ENCODE measurements around the gene LACTB. TPM values are rescaled to one million over a fixed set of nuclear protein-coding genes. Genes with fewer than 3 reads are reported as not detected.

LACTB gene
- total and polyA plus RNA-seq, 10 of the 15 experiments (the other 5 are each of a cell fraction or from before 2014, with no cell fraction given): 5.0 to 35.3 (median 16.6) TPM

DNA sequence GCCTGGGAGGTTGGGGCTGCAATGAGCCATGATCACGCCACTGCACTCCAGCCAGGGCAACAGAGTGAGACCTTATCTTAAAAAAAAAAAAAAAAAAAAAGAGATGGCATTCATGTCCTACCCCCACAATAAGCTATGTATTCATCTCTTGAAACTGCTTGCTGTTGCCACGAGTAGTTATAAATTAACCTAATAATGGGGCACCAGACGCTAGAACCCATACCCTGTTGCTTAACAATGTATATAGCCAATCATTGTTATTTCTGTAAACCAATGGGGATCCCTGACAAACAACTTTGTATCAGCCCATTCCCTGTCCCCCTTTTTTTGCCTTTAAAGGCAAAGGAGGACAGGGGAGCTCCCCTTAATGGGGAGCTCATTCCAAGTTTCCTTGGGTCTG is 2.8 kb upstream of the LACTB start (continued):
- TF ChIP-seq, protein P1, sequence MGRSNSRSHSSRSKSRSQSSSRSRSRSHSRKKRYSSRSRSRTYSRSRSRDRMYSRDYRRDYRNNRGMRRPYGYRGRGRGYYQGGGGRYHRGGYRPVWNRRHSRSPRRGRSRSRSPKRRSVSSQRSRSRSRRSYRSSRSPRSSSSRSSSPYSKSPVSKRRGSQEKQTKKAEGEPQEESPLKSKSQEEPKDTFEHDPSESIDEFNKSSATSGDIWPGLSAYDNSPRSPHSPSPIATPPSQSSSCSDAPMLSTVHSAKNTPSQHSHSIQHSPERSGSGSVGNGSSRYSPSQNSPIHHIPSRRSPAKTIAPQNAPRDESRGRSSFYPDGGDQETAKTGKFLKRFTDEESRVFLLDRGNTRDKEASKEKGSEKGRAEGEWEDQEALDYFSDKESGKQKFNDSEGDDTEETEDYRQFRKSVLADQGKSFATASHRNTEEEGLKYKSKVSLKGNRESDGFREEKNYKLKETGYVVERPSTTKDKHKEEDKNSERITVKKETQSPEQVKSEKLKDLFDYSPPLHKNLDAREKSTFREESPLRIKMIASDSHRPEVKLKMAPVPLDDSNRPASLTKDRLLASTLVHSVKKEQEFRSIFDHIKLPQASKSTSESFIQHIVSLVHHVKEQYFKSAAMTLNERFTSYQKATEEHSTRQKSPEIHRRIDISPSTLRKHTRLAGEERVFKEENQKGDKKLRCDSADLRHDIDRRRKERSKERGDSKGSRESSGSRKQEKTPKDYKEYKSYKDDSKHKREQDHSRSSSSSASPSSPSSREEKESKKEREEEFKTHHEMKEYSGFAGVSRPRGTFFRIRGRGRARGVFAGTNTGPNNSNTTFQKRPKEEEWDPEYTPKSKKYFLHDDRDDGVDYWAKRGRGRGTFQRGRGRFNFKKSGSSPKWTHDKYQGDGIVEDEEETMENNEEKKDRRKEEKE (IDR thresholded peaks at IDR 0.05): no peak
- no peak for TF ChIP-seq BMI1 (IDR thresholded peaks at IDR 0.05; ENCODE audit: borderline replicate concordance)
- TF ChIP-seq ZZZ3 (IDR thresholded peaks at IDR 0.05; ENCODE audit: control insufficient read depth, insufficient read length, low read depth): no peak
- TF ChIP-seq, protein P2, sequence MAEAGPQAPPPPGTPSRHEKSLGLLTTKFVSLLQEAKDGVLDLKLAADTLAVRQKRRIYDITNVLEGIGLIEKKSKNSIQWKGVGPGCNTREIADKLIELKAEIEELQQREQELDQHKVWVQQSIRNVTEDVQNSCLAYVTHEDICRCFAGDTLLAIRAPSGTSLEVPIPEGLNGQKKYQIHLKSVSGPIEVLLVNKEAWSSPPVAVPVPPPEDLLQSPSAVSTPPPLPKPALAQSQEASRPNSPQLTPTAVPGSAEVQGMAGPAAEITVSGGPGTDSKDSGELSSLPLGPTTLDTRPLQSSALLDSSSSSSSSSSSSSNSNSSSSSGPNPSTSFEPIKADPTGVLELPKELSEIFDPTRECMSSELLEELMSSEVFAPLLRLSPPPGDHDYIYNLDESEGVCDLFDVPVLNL (IDR thresholded peaks at IDR 0.05; ENCODE audit: low read depth, low read length): no peak
- TF ChIP-seq NFIC (IDR thresholded peaks at IDR 0.05; ENCODE audit: low read depth, low read length): no peak
- no peak for TF ChIP-seq EZH2 (IDR thresholded peaks at IDR 0.05; ENCODE audit: borderline replicate concordance, control insufficient read depth, low read depth, low read length)

DNA sequence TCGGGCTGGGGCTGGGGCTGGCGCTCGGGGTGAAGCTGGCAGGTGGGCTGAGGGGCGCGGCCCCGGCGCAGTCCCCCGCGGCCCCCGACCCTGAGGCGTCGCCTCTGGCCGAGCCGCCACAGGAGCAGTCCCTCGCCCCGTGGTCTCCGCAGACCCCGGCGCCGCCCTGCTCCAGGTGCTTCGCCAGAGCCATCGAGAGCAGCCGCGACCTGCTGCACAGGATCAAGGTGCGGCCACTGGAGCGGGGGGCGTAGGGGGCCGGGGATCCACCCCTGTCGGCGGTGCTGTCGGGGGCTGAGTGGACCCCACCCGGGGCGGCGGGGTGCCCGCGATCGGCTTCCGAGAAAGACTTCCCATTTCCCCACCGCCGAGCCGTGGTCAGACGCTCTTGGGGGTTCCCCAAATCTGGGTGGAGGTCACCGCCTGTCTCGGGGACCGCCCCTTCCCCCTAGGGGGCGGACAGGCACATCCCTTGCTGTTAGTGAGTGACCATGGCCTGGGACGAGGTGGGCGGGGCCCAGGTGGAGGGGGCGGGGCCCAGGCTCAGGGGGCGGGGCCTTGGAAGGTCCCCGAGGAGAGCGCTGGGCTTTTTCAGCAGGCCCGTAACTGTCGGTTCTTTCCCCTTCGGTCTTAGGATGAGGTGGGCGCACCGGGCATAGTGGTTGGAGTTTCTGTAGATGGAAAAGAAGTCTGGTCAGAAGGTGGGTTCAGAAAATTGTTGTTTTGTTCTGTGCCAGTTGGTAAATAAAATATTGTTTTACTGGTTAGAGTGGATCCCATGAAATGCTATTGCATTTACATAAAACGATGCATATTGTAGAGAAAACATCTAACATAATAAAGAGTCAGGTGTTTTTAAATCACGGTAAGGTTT is 578 bp downstream of the LACTB start:
- Histone ChIP-seq H4K20me1 (ENCODE audit: control insufficient read depth, insufficient read depth) (no peaks in the 10 kb centered on the region), H3K36me3 (ENCODE audit: control insufficient read depth in 2 of 2, insufficient read depth in 2 of 2, low read length in 1 of 2) (no peaks in the 10 kb centered on the region; a peak in 2 of 4 replicates), H3K27me3 (replicated peaks in 1 of 2; ENCODE audit: control insufficient read depth in 2 of 2, insufficient read depth in 2 of 2, low read length in 1 of 2) (no peaks in the 10 kb centered on the region), H3K27ac (ENCODE audit: control insufficient read depth, insufficient read depth) (peak overlapping the region; percentile 50; the same call in 1 of the 2 replicates), H3K4me2 (ENCODE audit: control insufficient read depth, insufficient read depth) (peak overlapping the region; percentile 86), H3K4me1 (ENCODE audit: control insufficient read depth, insufficient read depth, low read length) (no peaks in the 10 kb centered on the region), H2AFZ (ENCODE audit: control insufficient read depth, low read depth, low read length) (peak overlapping the region; percentile 87), H3K4me3 (peak overlapping the region; percentile 85), H3K79me2 (ENCODE audit: control insufficient read depth, insufficient read depth, low read length) (peaks cover 6% of the 10 kb centered on the region), H3K9ac (ENCODE audit: control insufficient read depth, insufficient read depth, low read length) (peak overlapping the region; percentile 56), H3K9me3 (replicated peaks; ENCODE audit: control insufficient read depth, insufficient read depth, low read length) (peaks cover 15% of the 10 kb centered on the region)
- RAD21 ChIA-PET (ENCODE audit: unreplicated experiment): no interaction called here
- SMC1A ChIA-PET (ENCODE audit: uncharacterized antibody, unreplicated experiment): no interaction called here
- no TSS peak for BruUV-seq (replicated peaks)
- CTCF ChIA-PET: no interaction called here
- peak; percentile 97 for ATAC-seq
- 1% methylated on average over 46 of the region's 59 CpGs for WGBS (ENCODE audit: insufficient coverage, insufficient replicate concordance, low lambda C conversion rate, missing lambda C conversion rate)
- DNase-seq (ENCODE audit: low read depth, low spot score): peak; percentile 44
- intact Hi-C loops (cut with micrococcal nuclease; ENCODE audit: unreplicated experiment) (loop anchor here (5.0 kb wide), 1 partner anchor 35 kb away; the partner anchor contains the start of gene RPS27L), in situ Hi-C loops (cut with MboI) (no loop called here)
- POLR2A ChIA-PET: no interaction called here
- peak; percentile 38 for FAIRE-seq
- TF ChIP-seq ZNF217 (IDR thresholded peaks at IDR 0.05) (peak; percentile 29; the same call in 1 of the 2 replicates), SP1 (IDR thresholded peaks at IDR 0.05; ENCODE audit: low read depth, low read length) (peak; percentile 38), BACH1 (IDR thresholded peaks at IDR 0.05; ENCODE audit: borderline replicate concordance) (peak; percentile 59; the same call in 1 of the 2 replicates), ZNF274 (IDR thresholded peaks at IDR 0.05; ENCODE audit: insufficient read depth, insufficient read length) (no peak), FOXM1 (IDR thresholded peaks at IDR 0.05; ENCODE audit: low read depth, low read length) (no peak), IKZF2 (IDR thresholded peaks at IDR 0.05) (peak in 1 of 2 experiments; percentile 24; a peak in 1 of 4 replicates), BCL11A (IDR thresholded peaks at IDR 0.05; ENCODE audit: low read depth, low read length) (0 out of 2 replicates have a peak, but pooled peaks have one; percentile 26), CREB1 (IDR thresholded peaks at IDR 0.05; ENCODE audit: low read depth) (0 out of 2 replicates have a peak, but pooled peaks have one; percentile 27), POLR2A (IDR thresholded peaks at IDR 0.05; ENCODE audit: low read depth, low read length) (no peak), SMARCA5 (IDR thresholded peaks at IDR 0.05) (peak; percentile 34; the same call in 1 of the 2 replicates), SREBF2 (IDR thresholded peaks at IDR 0.05; ENCODE audit: low read length) (no peak), NR2F1 (conservative IDR thresholded peaks at IDR 0.05) (peak; percentile 73; the same call in 1 of the 2 replicates)
- TF ChIP-seq, protein P3, sequence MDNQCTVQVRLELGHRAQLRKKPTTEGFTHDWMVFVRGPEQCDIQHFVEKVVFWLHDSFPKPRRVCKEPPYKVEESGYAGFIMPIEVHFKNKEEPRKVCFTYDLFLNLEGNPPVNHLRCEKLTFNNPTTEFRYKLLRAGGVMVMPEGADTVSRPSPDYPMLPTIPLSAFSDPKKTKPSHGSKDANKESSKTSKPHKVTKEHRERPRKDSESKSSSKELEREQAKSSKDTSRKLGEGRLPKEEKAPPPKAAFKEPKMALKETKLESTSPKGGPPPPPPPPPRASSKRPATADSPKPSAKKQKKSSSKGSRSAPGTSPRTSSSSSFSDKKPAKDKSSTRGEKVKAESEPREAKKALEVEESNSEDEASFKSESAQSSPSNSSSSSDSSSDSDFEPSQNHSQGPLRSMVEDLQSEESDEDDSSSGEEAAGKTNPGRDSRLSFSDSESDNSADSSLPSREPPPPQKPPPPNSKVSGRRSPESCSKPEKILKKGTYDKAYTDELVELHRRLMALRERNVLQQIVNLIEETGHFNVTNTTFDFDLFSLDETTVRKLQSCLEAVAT (IDR thresholded peaks at IDR 0.05): no peak
